H1 (cell line): ENCODE measurements around the gene KLHDC4.

Experiments used
- BRCA1 ChIP-seq: IDR thresholded peaks from 2 replicates; pipeline ENCODE4 v1.6.1; 2012; ENCODE audit warnings: low read depth, low read length, improper control_type of control experiment
- CHD2 ChIP-seq: IDR thresholded peaks from 2 replicates; pipeline ENCODE4 v1.6.1; 2012; ENCODE audit warnings: low read length, improper control_type of control experiment
- CTCF ChIP-seq, 3 experiments: IDR thresholded peaks; 1 replicate in 2 of 3; 2 replicates in 1 of 3; pipeline versions ENCODE4 v1.5.1 to v1.6.1; 2011; ENCODE audit warnings: low read length in 3 of 3, mild to moderate bottlenecking in 3 of 3, inconsistent platforms in 2 of 3, low read depth in 1 of 3, moderate library complexity in 1 of 3; ENCODE audit not compliant: insufficient read depth in 1 of 3; ENCODE audit errors: control extremely low read depth in 1 of 3
- EZH2 ChIP-seq: fragments of 200-600 bp; sonication (generic); IDR thresholded peaks from 2 replicates; pipeline ENCODE4 v1.7.1; 2012; ENCODE audit warnings: low read depth, mild to moderate bottlenecking, moderate library complexity, low read length, inconsistent platforms; ENCODE audit not compliant: severe bottlenecking
- MAX ChIP-seq: IDR thresholded peaks from 2 replicates; pipeline ENCODE4 v1.6.1; 2012; ENCODE audit warnings: inconsistent platforms
- NRF1 ChIP-seq: IDR thresholded peaks from 2 replicates; pipeline ENCODE4 v1.6.1; 2011; ENCODE audit warnings: mild to moderate bottlenecking, low read depth, low read length, improper control_type of control experiment
- POLR2A ChIP-seq, 2 experiments: IDR thresholded peaks; 1 replicate in 1 of 2; 2 replicates in 1 of 2; pipeline ENCODE4 v1.6.1; 2011; ENCODE audit warnings: low read depth in 2 of 2, low read length in 2 of 2, mild to moderate bottlenecking in 2 of 2; ENCODE audit errors: control extremely low read depth in 1 of 2
- RAD21 ChIP-seq, 2 experiments: IDR thresholded peaks in 1 of 2; conservative IDR thresholded peaks in 1 of 2; 2 replicates each; pipeline ENCODE4 v1.6.1; 2011; ENCODE audit warnings: low read depth in 2 of 2, low read length in 2 of 2, improper control_type of control experiment in 1 of 2, inconsistent platforms in 1 of 2, mild to moderate bottlenecking in 1 of 2, moderate library complexity in 1 of 2
- RFX5 ChIP-seq: IDR thresholded peaks from 2 replicates; pipeline ENCODE4 v1.6.1; 2011; ENCODE audit warnings: low read depth, low read length, improper control_type of control experiment, borderline replicate concordance
- TAF1 ChIP-seq: IDR thresholded peaks from 2 replicates; pipeline ENCODE4 v1.6.1; 2011; ENCODE audit warnings: mild to moderate bottlenecking, low read depth, low read length
- TF ChIP-seq, protein P1 (sequence below): IDR thresholded peaks from 2 replicates; pipeline ENCODE4 v1.6.1; 2011; ENCODE audit warnings: low read depth, mild to moderate bottlenecking, low read length; ENCODE audit not compliant: insufficient read depth

DNA sequence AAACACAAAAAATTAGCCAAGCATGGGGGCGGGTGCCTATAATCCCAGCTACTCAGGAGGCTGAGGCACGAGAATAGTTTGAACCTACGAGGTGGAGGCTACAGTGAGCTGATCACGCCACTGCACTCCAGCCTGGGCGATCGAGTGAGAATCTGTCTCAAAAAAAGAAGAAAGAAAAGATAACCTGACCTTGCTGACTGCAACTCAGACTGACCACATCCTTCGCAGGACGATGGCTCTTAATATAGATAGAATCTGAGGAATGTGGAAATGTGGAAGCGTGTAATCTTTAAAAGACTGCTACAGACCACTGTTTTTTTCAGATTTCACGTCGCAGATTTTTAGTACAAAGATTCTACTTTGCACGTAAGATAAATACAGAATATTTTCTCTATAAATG lies 37.8 kb downstream of the KLHDC4 start:
- TF ChIP-seq NRF1 (no peak), RFX5 (no peak), CTCF (IDR thresholded peaks at IDR 0.05; ENCODE audit: control extremely low read depth in 1 of 3, insufficient read depth in 1 of 3, low read depth in 1 of 3, low read length in 3 of 3) (no peak), TAF1 (no peak), POLR2A (IDR thresholded peaks at IDR 0.05; ENCODE audit: control extremely low read depth in 1 of 2, low read depth in 2 of 2, low read length in 2 of 2) (no peak), BRCA1 (no peak), EZH2 (no peak), CHD2 (no peak), RAD21 (IDR thresholded peaks at IDR 0.05 in 1 of 2, conservative IDR thresholded peaks at IDR 0.05 in 1 of 2; ENCODE audit: low read depth in 2 of 2, low read length in 2 of 2) (no peak), MAX (no peak)
- TF ChIP-seq, protein P1, sequence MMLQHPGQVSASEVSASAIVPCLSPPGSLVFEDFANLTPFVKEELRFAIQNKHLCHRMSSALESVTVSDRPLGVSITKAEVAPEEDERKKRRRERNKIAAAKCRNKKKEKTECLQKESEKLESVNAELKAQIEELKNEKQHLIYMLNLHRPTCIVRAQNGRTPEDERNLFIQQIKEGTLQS: no peak
